SK-N-SH (cell line): ENCODE data around the gene CLEC16A.

Experiments used
- CTCF ChIP-seq: fragments of 200-600 bp; sonication (generic); IDR thresholded peaks from 2 replicates; pipeline ENCODE4 v1.6.1; 2017; ENCODE audit warnings: antibody characterized with exemption, mild to moderate bottlenecking, moderate library complexity
- ELF1 ChIP-seq: IDR thresholded peaks from 2 replicates; pipeline ENCODE4 v1.4.0; 2012
- EP300 ChIP-seq, 2 experiments: IDR thresholded peaks; 2 replicates each; pipeline versions ENCODE4 v1.4.0 to v1.6.1; 2012; ENCODE audit warnings: borderline replicate concordance in 1 of 2, low read depth in 1 of 2, low read length in 1 of 2
- EZH2phosphoT487 ChIP-seq: fragments of 200-600 bp; sonication (generic); IDR thresholded peaks from 2 replicates; pipeline ENCODE4 v1.6.1; 2017; ENCODE audit warnings: low read depth, mixed run types, mild to moderate bottlenecking, antibody characterized with exemption, moderate library complexity, borderline replicate concordance
- FOXM1 ChIP-seq: IDR thresholded peaks from 2 replicates; pipeline ENCODE4 v1.4.0; 2012; ENCODE audit warnings: low read depth, mild to moderate bottlenecking
- GABPA ChIP-seq: IDR thresholded peaks from 2 replicates; pipeline ENCODE4 v1.4.0; 2012; ENCODE audit warnings: low read depth, mild to moderate bottlenecking
- MAX ChIP-seq: IDR thresholded peaks from 2 replicates; pipeline ENCODE4 v1.4.0; 2012; ENCODE audit warnings: low read depth
- NFIC ChIP-seq: IDR thresholded peaks from 2 replicates; pipeline ENCODE4 v1.4.0; 2012; ENCODE audit warnings: borderline replicate concordance
- NRF1 ChIP-seq: IDR thresholded peaks from 2 replicates; pipeline ENCODE4 v1.6.1; 2012; ENCODE audit warnings: low read depth, mild to moderate bottlenecking, low read length
- POLR2AphosphoS5 ChIP-seq: IDR thresholded peaks from 2 replicates; pipeline ENCODE4 v1.6.1; 2012; ENCODE audit warnings: low read depth, low read length
- REST ChIP-seq: IDR thresholded peaks from 2 replicates; pipeline ENCODE4 v1.6.1; 2012; ENCODE audit warnings: mild to moderate bottlenecking, low read depth, low read length, moderate library complexity
- TCF12 ChIP-seq: IDR thresholded peaks from 2 replicates; pipeline ENCODE4 v1.4.0; 2012
- USF2 ChIP-seq: fragments of 150-350 bp; IDR thresholded peaks from 2 replicates; pipeline ENCODE4 v1.6.1; 2017; ENCODE audit warnings: antibody characterized with exemption, low read length, low read depth, borderline replicate concordance
- ZBTB33 ChIP-seq: IDR thresholded peaks from 2 replicates; pipeline ENCODE4 v1.4.0; 2012; ENCODE audit warnings: low read depth, borderline replicate concordance

GRCh38 chr16:10997485-10997884 is 53.1 kb downstream of the CLEC16A start:
- TF ChIP-seq CTCF (no peak), POLR2AphosphoS5 (no peak), MAX (no peak), NRF1 (no peak), NFIC (no peak), EZH2phosphoT487 (no peak), ELF1 (no peak), ZBTB33 (no peak), TCF12 (no peak), FOXM1 (no peak), REST (no peak), USF2 (no peak), EP300 (IDR thresholded peaks at IDR 0.05; ENCODE audit: borderline replicate concordance in 1 of 2, low read depth in 1 of 2, low read length in 1 of 2) (no peak), GABPA (no peak)
